ENCODE data around the gene MPST. TPM values are rescaled to one million over a fixed set of nuclear protein-coding genes. Genes with fewer than 3 reads are reported as not detected.

The MPST gene
- 113 TPM for total RNA-seq

DNA sequence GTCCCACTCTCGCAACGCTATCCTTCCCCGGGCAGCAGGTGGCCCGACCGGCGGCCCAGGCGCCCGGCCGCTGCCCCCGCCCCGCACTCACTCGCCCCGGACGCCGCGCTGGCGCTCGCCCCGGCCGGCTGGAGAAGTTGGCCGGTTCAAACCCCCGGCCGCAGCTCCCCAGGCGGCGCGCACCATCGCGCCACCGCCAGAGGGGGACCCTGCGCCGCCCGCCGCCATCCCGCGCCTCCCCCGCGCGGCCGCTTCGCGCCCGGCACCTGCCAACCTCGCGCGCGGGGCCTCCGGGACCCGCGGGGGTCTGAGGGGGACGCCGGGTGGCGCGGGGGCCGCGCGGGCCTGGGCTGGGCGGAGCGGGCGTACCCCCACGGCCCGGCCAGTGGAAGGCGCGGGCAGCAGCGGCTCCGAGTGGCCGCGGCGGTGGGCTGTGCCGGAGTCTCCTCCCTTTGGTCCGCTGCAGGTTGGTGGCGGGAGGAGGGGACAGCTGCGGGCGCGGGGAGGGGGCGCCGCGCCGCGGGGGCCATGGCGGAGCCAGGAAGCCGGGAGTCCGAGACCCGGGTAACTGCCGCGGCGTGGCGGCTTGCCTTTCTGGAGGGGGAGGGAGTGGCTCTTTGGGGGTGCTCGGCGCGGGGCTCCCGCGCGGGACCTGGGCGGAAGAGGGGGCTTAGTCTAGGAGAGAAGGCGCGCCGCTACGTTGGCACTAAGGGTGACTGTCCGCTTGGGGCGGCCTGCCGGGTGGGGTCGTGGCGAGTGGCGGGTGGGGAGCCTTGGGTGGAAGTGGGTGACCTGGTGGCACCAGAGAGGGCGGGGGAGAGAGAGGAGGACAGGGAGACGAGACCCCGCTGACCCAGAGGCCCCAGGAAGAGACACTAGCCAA, at the start of gene MPST, which contains the start of gene TST:
MPST (plus strand) TSS at position 434 of the 883 bp plus-strand sequence; CDS start at position 529, 95 bp downstream.
TST (minus strand) TSS at position 139 of the 883 bp plus-strand sequence. CDS start 715 bp downstream, outside the sequence.
- intact Hi-C loops (cut with DNase I): loop anchor here (1.0 to 2.0 kb wide), 3 partner anchors 32 to 243 kb away; partner anchors contain the start of genes IFT27 and KCTD17
- H3K9me3 ChIP-seq: no peaks in the 10 kb centered on the region
- DNase-seq (ENCODE audit: low spot score in 2 of 2): peak; percentile 13 to 81
- peak within 1 kb of the TSS; percentile 88 to 95 for H3K27ac ChIP-seq
- H3K36me3 ChIP-seq: peaks cover 3 to 5% of the 10 kb centered on the region in 2 donors
- peaks cover 11 to 41% of the 10 kb centered on the region in 2 donors for H3K4me1 ChIP-seq
- no peaks in the 10 kb centered on the region for H3K27me3 ChIP-seq
- H3K4me3 ChIP-seq: peak within 1 kb of the TSS; percentile 88 to 98
- TF ChIP-seq, protein P1, sequence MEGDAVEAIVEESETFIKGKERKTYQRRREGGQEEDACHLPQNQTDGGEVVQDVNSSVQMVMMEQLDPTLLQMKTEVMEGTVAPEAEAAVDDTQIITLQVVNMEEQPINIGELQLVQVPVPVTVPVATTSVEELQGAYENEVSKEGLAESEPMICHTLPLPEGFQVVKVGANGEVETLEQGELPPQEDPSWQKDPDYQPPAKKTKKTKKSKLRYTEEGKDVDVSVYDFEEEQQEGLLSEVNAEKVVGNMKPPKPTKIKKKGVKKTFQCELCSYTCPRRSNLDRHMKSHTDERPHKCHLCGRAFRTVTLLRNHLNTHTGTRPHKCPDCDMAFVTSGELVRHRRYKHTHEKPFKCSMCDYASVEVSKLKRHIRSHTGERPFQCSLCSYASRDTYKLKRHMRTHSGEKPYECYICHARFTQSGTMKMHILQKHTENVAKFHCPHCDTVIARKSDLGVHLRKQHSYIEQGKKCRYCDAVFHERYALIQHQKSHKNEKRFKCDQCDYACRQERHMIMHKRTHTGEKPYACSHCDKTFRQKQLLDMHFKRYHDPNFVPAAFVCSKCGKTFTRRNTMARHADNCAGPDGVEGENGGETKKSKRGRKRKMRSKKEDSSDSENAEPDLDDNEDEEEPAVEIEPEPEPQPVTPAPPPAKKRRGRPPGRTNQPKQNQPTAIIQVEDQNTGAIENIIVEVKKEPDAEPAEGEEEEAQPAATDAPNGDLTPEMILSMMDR (IDR thresholded peaks at IDR 0.05): peak in 2 of 3 experiments; percentile 11 to 73

- Histone ChIP-seq H3K9me3 (no peaks in the 10 kb centered on the region), H3K27me3 (no peaks in the 10 kb centered on the region), H3K27ac (no peak overlapping the region), H3K4me3 (no peak overlapping the region), H3K36me3 (no peaks in the 10 kb centered on the region), H3K4me1 (no peaks in the 10 kb centered on the region)
- TF ChIP-seq, protein P1 (IDR thresholded peaks at IDR 0.05): no peak
- intact Hi-C loops (cut with DNase I): no loop called here
- no peak for DNase-seq (ENCODE audit: low spot score in 2 of 2)
Observed at GRCh38 chr22:36971341-36972125, 48.0 kb upstream of the MPST start.

- H3K9me3 ChIP-seq: no peaks in the 10 kb centered on the region
- H3K27me3 ChIP-seq: no peaks in the 10 kb centered on the region
- TF ChIP-seq, protein P1 (IDR thresholded peaks at IDR 0.05): no peak
- no peak overlapping the region for H3K4me3 ChIP-seq
- intact Hi-C loops (cut with DNase I): loop anchor here (5.0 kb wide), 1 partner anchor 429 kb away; no protein-coding TSS in a partner anchor
- no peak for DNase-seq (ENCODE audit: low spot score in 2 of 2)
- H3K27ac ChIP-seq: no peak overlapping the region
- no peaks in the 10 kb centered on the region for H3K4me1 ChIP-seq
- no peaks in the 10 kb centered on the region for H3K36me3 ChIP-seq
Observed at GRCh38 chr22:36976606-36977005, 42.9 kb upstream of the MPST start.

- no peaks in the 10 kb centered on the region for H3K36me3 ChIP-seq
- no peaks in the 10 kb centered on the region for H3K27me3 ChIP-seq
- H3K27ac ChIP-seq: no peak overlapping the region
- TF ChIP-seq, protein P1 (IDR thresholded peaks at IDR 0.05): peak in 2 of 3 experiments; percentile 15 to 32
- H3K4me3 ChIP-seq: peak overlapping the region; percentile 52 to 64
- no peaks in the 10 kb centered on the region for H3K9me3 ChIP-seq
- intact Hi-C loops (cut with DNase I): loop anchor here (5.0 kb wide), 1 partner anchor 430 kb away; no protein-coding TSS in a partner anchor
- DNase-seq (ENCODE audit: low spot score in 2 of 2): peak in 1 of 2 donors; percentile 73
- no peaks in the 10 kb centered on the region for H3K4me1 ChIP-seq
Observed at GRCh38 chr22:36977401-36977861, 42.1 kb upstream of the MPST start.

- intact Hi-C loops (cut with DNase I): loop anchor here (1.0 to 5.0 kb wide), 5 partner anchors 41 to 431 kb away; partner anchors contain the start of genes MPST and TST
- no peaks in the 10 kb centered on the region for H3K9me3 ChIP-seq
- H3K4me1 ChIP-seq: no peaks in the 10 kb centered on the region
- no peak overlapping the region for H3K27ac ChIP-seq
- TF ChIP-seq, protein P1 (IDR thresholded peaks at IDR 0.05): peak; percentile 92 to 94 (median 94)
- H3K36me3 ChIP-seq: no peaks in the 10 kb centered on the region
- no peaks in the 10 kb centered on the region for H3K27me3 ChIP-seq
- peak; percentile 48 to 93 for DNase-seq (ENCODE audit: low spot score in 2 of 2)
- H3K4me3 ChIP-seq: peak overlapping the region; percentile 52 to 64
Observed at GRCh38 chr22:36977947-36978660, 41.4 kb upstream of the MPST start.

All from ascending aorta (tissue), 2 donors.